T-helper 9 cell (primary cell): ENCODE measurements around the gene SH2D3C.

ENCODE experiments used
- DNase-seq: peaks from one replicate; pipeline ENCODE4 v3.0.0-alpha.2; 2020
- total RNA-seq, 2 donors: gene quantifications; one replicate each; lab custom pipeline; 2026; lab: John Stamatoyannopoulos, UW

The SH2D3C gene, protein sequence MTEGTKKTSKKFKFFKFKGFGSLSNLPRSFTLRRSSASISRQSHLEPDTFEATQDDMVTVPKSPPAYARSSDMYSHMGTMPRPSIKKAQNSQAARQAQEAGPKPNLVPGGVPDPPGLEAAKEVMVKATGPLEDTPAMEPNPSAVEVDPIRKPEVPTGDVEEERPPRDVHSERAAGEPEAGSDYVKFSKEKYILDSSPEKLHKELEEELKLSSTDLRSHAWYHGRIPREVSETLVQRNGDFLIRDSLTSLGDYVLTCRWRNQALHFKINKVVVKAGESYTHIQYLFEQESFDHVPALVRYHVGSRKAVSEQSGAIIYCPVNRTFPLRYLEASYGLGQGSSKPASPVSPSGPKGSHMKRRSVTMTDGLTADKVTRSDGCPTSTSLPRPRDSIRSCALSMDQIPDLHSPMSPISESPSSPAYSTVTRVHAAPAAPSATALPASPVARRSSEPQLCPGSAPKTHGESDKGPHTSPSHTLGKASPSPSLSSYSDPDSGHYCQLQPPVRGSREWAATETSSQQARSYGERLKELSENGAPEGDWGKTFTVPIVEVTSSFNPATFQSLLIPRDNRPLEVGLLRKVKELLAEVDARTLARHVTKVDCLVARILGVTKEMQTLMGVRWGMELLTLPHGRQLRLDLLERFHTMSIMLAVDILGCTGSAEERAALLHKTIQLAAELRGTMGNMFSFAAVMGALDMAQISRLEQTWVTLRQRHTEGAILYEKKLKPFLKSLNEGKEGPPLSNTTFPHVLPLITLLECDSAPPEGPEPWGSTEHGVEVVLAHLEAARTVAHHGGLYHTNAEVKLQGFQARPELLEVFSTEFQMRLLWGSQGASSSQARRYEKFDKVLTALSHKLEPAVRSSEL
- 26.1 to 46.4 reads per million in 2 donors for total RNA-seq

DNA sequence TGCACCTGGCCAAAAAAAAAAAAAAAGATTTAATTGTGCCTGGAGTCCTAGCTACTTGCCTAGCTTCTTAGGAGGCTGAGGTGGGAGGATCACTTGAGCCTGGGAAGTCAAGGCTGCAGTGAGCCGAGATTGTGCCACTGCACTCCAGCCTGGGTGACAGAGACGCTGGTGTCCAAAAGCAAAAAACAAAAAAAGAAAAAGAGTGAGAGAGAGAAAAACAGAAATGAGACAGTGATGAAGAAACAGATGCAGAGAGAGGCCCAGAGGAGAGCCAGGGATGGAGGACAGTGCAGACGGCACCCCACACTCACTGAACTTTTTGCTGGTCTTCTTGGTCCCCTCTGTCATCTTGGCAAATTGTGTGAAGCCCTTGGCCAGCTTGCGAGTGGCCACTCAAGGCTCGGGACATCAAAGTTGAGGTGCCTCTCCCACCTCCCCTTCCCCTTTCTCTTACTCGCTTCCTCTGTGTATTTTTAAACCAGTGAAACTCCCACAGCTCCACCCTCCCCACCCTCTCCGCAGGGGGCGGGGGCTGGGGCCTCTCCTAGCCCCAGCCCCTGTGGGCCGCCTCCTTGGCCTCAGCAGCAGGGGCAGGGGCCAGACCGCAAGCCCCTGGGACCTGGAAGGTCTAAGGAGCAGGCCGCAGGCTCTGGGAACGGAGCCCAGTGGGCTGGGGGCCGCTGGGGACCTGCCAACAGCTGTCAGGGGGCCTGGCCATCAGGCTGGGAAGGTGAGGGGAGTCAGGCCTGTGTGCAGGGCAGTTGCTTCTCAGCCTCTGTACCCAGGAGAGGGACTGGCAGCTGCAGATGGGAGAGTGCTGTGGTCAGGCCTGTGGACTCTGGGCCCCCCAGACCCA lies at the start of gene SH2D3C:
SH2D3C (minus strand) TSS at position 387 of the 856 bp plus-strand sequence; CDS start at position 348, 39 bp downstream.
- DNase-seq: peak; percentile 28

GRCh38 chr9:127826253-127826913 lies 47.9 kb upstream of the SH2D3C start:
- DNase-seq: no peak

DNA sequence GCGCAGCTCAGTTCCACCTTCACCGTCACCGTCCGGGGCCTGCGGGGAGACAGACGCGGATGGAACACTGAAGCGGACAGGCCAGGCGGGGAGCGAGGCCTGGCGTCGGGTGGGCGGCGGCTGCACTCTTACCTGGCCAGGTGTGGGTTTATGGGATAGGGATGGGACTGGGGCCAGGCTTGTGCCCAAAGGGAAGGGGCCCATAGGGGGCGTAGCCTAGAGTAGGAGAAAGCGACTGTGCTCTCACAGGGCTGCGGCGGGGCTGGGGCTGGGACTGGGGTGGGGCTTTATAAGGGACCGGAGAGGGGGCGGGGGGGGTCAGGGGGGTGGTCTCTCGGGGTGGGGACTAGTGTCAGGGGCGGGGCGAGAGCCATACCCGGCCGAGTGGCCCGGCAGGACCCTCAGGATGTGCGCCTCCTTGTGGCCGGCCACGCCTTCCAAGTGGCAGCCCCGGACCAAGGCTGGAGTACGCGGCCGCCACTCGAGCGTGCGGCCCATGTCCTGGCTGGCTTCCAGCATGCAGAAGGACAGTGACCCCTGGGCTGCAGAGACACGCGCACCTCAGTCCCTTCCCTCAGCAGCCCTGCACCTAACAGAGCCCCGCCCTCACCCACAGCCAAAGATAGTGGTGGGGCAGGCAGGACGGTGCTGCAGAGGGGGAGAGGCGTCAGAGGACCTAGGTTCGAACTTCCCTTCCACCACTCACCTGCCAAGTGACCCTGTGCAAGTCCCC lies 47.0 kb upstream of the SH2D3C start:
- no peak for DNase-seq

DNA sequence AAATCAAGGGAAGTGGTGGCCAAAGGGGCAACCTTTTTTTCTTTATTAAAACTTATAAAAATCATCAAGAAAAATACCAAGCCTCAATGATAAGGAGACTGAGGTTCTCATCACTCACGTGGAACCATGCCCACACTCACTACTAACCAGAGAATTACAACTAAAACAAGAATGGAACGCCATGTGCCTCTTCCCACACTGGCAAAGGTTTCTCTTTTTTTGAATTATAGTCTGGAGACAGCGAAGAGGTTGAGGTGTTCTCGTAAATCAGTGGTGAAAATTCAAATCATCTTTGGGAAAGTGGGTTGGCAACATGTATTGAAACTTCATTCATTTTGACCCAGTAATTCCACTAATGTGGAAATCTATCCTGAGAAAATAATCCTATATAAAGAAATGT lies 43.6 kb upstream of the SH2D3C start:
- no peak for DNase-seq

DNA sequence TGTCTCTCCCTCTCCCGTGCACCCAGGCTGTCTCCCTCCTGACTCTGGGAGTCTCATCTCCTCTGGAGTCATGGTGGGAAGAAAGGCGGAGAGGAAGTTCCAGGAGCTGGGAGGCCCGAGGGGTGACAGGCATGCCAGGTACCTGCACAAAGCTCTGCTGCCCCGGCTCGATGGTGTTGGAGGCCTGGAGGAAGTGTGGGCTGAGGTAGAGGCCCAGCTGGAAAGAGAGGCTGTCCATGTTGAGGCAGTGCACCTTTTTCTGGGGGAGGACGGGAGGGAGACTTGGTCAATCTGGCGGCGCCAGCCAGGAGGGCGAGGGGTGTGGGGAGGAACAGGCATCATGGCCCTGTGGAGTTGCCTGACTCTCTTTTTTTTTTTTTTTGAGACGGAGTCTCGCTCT lies 40.1 kb upstream of the SH2D3C start:
- no peak for DNase-seq

DNA sequence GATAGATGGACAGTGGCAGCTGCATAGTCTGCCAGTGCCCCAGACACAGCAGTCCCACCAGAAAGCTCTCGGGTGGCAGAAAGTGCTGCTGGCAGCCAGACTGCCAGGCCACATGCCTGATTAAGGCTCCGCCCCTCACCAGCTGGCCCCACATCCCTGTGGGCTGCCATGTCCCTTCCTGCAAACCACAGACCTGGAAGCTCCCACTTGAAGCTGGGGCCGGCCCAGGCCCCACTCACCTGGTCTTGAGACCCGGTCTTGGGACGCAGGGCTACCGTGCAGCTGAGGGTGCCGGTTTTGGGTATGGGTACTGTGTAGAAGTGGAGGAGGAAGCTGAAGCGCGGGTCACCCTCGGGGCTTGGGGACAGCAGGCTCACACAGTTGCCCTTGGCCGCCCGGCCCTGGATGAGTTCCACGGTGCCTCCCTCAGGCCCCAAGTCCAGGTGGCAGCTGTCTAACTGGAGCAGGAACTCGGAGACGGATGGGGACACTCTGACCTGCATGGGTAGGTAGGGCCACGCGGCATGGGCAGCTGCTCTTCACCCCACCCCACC lies 39.5 kb upstream of the SH2D3C start:
- no peak for DNase-seq

DNA sequence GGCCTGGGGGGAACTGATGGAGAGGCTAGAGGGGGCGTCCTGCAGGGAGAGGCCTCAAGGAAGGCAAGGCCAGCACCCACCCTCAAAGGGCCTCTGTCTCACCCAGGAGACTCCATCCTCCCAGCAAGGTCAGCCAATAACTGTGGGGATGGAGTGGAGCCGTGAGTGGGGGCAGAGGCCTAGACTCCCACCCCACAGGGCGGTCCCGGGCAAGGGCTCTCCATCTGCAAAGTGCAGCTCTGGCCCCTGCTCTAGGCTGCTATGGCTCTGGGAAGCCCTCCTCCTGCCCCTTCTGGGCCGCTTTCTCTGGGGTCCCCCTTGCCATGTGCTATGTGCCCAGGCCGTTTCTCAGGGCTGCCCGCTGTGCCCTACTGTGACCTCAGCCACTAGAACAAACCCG lies 38.3 kb upstream of the SH2D3C start:
- no peak for DNase-seq

GRCh38 chr9:127816362-127816725 lies 37.9 kb upstream of the SH2D3C start:
- no peak for DNase-seq

DNA sequence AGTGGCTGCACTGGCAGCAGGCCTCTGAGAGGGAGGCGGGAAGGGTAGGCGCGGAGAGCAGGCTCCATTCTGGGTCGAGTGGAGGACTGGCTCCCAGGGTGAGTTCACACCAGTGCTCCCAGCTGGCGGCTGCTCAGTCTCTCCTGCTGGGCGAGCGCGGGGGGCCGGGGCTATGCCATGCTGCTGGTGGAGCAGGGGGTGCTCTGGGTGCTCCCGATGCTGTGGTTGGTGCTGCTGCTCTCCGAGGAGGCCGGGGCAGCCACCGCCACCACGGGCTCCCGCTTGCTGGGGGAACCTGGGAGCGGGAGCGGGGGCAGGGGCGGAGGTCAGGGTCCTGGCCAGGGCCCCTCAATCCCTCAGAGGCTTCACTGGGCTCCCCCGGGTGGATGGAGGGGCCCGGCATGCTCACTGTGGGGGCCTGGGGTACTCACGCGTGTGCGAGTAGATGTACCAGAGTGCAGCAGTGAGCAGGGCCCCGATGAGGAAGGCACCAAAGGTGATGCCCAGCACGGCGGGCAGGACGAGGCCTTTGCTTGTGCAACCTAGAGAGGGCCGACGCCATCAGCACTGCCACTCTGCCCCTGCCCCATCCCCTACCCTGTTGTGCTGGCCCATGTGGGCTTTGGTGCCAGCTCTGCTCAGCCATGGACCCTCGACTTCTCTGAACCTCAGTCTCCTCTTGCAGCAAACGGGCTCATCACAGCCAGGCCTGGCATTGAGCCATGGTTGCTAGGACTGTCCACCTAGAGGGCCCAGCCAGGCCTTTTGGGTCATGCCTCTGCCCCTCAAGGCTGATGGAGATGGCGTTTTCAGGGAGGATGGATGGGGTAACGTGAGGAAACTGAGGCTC lies 37.3 kb upstream of the SH2D3C start:
- no peak for DNase-seq

DNA sequence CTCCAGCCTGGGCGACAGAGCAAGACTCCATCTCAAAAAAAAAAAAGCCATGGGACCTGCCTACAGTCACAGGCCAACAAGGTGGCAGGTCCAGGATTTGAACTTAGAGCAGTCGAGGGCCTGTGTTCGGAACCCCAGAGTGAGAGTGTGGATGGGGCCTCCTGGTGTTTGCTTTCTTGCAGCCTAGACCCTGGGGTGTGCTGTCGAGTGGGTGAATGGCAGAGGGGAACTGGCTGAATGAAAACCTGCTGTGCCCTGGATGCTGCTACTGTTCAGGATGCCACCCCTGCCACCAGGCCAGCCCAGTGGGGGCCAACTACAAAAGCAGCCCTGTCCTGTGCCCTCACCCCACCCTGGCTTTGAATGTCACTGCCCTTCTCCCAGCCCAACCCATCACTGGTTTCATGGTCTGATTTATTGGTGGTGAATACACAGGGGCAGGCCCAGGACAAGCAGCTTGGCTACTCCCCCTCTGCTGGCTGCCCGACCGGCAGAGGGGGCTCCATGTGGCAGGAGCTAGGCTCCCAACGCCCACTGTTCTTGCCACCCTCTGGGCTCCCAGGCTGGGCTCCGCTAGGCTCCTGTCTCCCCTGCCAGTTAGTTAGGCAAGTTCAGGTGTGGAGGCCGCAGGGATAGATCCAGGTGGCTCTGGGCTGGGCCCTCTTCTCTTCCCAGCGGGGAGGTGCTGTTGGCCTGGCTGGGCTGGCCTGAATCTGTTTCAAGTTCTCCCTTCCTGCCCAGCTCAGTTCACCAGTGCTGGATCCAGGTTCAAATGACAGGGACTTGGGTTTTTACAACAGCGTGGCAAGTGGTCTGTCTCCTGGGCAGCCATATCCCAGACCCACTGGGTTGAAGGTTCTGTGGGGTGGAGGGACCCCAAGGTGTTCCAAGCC lies 36.4 kb upstream of the SH2D3C start:
- no peak for DNase-seq

GRCh38 chr9:127813686-127814226 lies 35.3 kb upstream of the SH2D3C start:
- no peak for DNase-seq

DNA sequence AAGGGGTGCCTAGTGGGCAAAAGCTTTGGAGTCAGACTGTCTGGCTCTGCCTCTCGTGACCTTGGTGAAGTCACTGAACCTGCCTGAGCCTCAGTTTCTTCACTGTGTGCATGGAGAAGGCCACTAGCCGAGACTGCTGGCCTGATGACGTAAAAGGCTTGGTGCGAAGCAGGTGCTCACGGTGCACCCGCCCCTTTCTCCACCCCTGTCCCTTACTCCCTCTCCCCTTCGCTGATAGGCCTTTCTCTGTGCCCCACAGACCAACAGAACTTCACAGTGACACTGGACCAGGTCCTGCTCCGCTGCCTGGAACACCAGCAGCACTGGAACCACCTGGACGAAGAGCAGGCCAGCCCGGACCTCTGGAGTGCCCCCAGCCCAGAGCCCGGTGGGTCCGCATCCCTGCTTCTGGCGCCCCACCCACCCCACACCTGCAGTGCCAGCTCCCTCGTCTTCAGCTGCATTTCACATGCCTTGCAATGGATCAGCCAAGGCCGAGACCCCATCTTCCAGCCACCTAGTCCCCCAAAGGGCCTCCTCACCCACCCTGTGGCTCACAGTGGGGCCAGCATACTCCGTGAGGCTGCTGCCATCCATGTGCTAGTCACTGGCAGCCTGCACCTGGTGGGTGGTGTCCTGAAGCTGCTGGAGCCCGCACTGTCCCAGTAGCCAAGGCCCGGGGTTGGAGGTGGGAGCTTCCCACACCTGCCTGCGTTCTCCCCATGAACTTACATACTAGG lies 34.6 kb upstream of the SH2D3C start:
- DNase-seq: no peak

DNA sequence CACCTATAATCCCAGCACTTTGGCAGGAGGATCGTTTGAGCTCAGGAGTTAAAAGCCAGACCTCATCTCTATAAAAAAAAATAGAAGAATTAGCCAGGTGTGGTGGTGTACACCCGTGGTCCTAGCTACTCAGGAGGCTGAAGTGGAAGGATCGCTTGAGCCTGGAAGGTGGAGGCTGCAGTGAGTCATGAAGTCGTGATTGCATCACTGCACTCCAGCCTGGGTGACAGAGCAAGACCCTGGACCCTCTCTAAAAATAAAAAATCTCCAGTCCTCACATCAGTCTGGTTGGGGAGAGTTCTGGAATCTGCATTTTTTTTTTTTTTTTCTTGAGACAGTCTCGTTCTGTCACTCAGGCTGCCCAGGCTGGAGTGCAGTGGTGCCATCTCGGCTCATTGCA lies 33.5 kb upstream of the SH2D3C start:
- no peak for DNase-seq

- no peak for DNase-seq
Observed at GRCh38 chr9:127810378-127811187, 32.1 kb upstream of the SH2D3C start.

DNA sequence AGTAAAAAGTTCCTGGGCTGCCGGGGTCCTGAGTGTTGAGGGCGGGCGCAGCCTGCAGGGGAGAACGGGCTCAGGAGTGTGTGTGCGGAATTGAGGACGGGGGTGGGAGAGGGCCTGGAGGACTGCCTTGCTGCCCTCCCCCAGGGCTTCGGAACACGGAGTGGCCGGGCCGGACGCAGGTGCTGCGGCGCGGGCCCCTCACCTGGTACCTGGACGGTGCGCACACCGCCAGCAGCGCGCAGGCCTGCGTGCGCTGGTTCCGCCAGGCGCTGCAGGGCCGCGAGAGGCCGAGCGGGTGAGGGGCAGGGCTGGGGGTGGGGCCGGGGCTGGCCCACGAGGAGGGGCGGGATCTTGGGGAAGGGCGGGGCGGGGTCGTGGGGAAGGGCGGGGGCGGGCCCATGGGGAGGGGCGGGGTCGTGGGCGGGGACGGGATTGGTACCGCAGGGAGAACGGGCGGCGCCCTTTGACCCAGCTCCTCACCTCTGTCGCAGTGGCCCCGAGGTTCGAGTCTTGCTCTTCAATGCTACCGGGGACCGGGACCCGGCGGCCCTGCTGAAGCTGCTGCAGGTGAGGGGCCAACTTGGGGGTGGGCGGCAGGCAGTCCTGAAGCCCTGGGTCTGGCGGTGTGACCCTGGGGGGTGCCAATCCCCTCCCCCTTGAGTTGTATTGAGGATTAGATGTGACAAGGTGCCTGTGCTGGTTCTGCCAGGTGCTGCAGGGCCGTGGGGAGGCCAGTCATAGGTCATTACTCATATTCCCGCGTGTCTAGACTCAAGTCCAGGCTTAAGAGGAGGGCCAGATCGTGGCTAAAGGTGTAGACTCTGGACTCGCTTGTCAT lies 31.3 kb upstream of the SH2D3C start:
- DNase-seq: peak; percentile 25

- no peak for DNase-seq
Observed at GRCh38 chr9:127809002-127809539, 30.6 kb upstream of the SH2D3C start.
